ENCODE results near the gene UCK2. TPM values are rescaled to one million over a fixed set of nuclear protein-coding genes. Genes with fewer than 3 reads are reported as not detected.

The UCK2 gene
- total and polyA plus RNA-seq, 2 donors (not counting 1 experiment from before 2014, with no cell fraction given), result 8.9 to 11.5 TPM

DNA sequence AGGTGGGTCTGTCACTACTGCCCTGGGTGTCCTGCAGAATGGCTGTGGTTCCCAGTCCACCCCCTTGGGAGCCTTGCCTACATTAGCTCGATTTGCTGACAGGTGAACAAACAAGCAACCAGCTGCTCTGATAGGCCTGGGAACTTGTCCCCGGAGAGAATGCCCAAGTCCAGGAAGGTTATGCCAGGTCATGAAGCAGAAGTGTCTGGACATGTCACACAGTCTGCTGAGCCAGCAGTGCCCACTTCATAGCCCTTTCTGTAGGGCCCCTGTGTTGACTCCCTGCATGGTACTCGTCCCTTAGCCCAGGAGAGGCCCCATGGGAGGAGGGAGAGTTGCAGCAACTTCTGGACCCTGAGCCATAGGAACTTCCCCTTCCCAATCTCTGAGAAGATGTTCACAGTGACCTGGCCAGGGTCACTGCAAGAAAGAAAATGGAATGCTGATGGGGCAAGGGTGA lies 31.0 kb downstream of the UCK2 start:
- Histone ChIP-seq H3K4me1 (ENCODE audit: control insufficient read depth in 2 of 2, insufficient read depth in 2 of 2, low read length in 2 of 2) (peaks cover 3 to 12% of the 10 kb centered on the region in 2 donors), H4K20me1 (ENCODE audit: control insufficient read depth, insufficient read depth, low read length, poor library complexity, severe bottlenecking) (peaks cover 12% of the 10 kb centered on the region), H2AFZ (ENCODE audit: insufficient read depth, low read depth, low read length, poor library complexity, severe bottlenecking) (no peak overlapping the region), H3K79me2 (ENCODE audit: control insufficient read depth, insufficient read depth, low read length) (peaks cover 40% of the 10 kb centered on the region), H3K9me3 (ENCODE audit: control extremely low read depth in 1 of 3, control insufficient read depth in 2 of 3, insufficient read depth in 1 of 3, low read length in 2 of 3) (no peaks in the 10 kb centered on the region), H3K9ac (ENCODE audit: low read length) (no peak overlapping the region), H3K4me2 (replicated peaks; ENCODE audit: low read depth, low read length, poor library complexity, severe bottlenecking) (no peak overlapping the region), H3K36me3 (replicated peaks in 1 of 2; ENCODE audit: control extremely low read depth in 1 of 2, control insufficient read depth in 1 of 2, extremely low read depth in 1 of 2, insufficient read depth in 2 of 2, low read length in 1 of 2) (no peaks in the 10 kb centered on the region), H3K27ac (ENCODE audit: low read length in 2 of 2) (no peak overlapping the region), H3K4me3 (ENCODE audit: control extremely low read depth in 1 of 5, extremely low read depth in 1 of 5, insufficient read depth in 1 of 5, low read depth in 2 of 5, low read length in 4 of 5) (no peak overlapping the region), H3K27me3 (replicated peaks in 1 of 4; ENCODE audit: control extremely low read depth in 1 of 4, control insufficient read depth in 3 of 4, insufficient read depth in 4 of 4, low read length in 3 of 4) (no peaks in the 10 kb centered on the region)
- no peak for ATAC-seq (ENCODE audit: low read depth)
- no peak for DNase-seq
- 69% methylated on average over 2 of the region's 3 CpGs for whole genome bisulfite sequencing (ENCODE audit: insufficient coverage)
- intact Hi-C loops (cut with micrococcal nuclease), result no loop called here
- ChIA-PET CTCF (no interaction called here), POLR2A (no interaction called here)
- no peak for TF ChIP-seq EZH2 (IDR thresholded peaks at IDR 0.05; ENCODE audit: borderline replicate concordance, insufficient read depth, low read depth, low read length, poor library complexity, severe bottlenecking)
- TF ChIP-seq, protein P1, sequence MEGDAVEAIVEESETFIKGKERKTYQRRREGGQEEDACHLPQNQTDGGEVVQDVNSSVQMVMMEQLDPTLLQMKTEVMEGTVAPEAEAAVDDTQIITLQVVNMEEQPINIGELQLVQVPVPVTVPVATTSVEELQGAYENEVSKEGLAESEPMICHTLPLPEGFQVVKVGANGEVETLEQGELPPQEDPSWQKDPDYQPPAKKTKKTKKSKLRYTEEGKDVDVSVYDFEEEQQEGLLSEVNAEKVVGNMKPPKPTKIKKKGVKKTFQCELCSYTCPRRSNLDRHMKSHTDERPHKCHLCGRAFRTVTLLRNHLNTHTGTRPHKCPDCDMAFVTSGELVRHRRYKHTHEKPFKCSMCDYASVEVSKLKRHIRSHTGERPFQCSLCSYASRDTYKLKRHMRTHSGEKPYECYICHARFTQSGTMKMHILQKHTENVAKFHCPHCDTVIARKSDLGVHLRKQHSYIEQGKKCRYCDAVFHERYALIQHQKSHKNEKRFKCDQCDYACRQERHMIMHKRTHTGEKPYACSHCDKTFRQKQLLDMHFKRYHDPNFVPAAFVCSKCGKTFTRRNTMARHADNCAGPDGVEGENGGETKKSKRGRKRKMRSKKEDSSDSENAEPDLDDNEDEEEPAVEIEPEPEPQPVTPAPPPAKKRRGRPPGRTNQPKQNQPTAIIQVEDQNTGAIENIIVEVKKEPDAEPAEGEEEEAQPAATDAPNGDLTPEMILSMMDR (IDR thresholded peaks at IDR 0.05), result no peak
- Mint-ChIP-seq H3K4me3 (no peak overlapping the region), H3K27ac (no peak overlapping the region), H3K9me3 (ENCODE audit: insufficient read depth) (no peaks in the 10 kb centered on the region), H3K4me1 (peaks cover 28% of the 10 kb centered on the region), H3K27me3 (no peaks in the 10 kb centered on the region)

DNA sequence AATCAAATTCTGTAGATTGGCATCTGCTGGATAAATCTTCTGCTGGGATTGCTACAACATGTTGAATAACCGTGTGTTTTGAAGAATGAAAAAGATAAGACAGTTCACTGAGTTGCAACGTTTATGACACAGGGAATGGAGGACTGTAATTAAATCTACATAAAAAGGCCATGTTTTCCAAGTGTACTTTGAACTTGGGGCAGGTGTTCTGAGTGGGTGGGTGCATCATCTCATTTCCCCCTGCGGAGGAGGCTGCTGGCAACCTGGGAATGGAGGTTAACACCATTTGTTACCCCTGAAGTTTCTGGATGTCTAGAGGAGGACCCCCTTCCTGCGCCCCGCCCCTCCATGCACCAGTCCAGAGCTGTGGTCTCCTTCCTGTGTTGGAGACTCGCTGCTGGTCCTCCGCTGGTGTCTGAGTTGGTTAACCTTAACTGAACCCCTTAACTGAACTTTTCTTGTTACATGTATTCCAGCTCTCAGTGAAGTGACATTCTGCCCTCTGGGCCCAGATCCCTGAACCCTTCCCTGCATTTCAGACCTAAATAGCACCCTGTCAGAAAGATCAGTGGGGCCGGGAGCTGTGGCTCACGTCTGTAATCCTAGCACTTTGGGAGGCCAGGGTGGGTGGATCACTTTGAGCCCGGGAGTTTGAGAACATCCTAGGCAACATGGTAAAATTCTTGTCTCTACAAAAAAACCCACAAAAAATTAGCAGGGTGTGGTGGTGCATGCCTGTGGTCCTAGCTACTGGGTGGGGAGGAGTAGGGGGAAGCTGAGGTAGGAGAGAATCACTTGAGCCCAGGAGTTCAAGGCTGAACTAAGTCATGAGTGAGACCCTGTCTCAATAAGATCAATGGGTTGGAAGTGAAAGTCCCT lies 31.8 kb downstream of the UCK2 start:
- Histone ChIP-seq H2AFZ (ENCODE audit: insufficient read depth, low read depth, low read length, poor library complexity, severe bottlenecking) (no peak overlapping the region), H3K4me1 (ENCODE audit: control insufficient read depth in 2 of 2, insufficient read depth in 2 of 2, low read length in 2 of 2) (peaks cover 3 to 12% of the 10 kb centered on the region in 2 donors), H3K4me3 (ENCODE audit: control extremely low read depth in 1 of 5, extremely low read depth in 1 of 5, insufficient read depth in 1 of 5, low read depth in 2 of 5, low read length in 4 of 5) (no peak overlapping the region), H3K27me3 (replicated peaks in 1 of 4; ENCODE audit: control extremely low read depth in 1 of 4, control insufficient read depth in 3 of 4, insufficient read depth in 4 of 4, low read length in 3 of 4) (no peaks in the 10 kb centered on the region), H3K36me3 (replicated peaks in 1 of 2; ENCODE audit: control extremely low read depth in 1 of 2, control insufficient read depth in 1 of 2, extremely low read depth in 1 of 2, insufficient read depth in 2 of 2, low read length in 1 of 2) (no peaks in the 10 kb centered on the region), H3K9me3 (ENCODE audit: control extremely low read depth in 1 of 3, control insufficient read depth in 2 of 3, insufficient read depth in 1 of 3, low read length in 2 of 3) (no peaks in the 10 kb centered on the region), H3K27ac (ENCODE audit: low read length in 2 of 2) (no peak overlapping the region), H3K4me2 (replicated peaks; ENCODE audit: low read depth, low read length, poor library complexity, severe bottlenecking) (no peak overlapping the region), H3K9ac (ENCODE audit: low read length) (no peak overlapping the region), H4K20me1 (ENCODE audit: control insufficient read depth, insufficient read depth, low read length, poor library complexity, severe bottlenecking) (peaks cover 12% of the 10 kb centered on the region), H3K79me2 (ENCODE audit: control insufficient read depth, insufficient read depth, low read length) (peaks cover 32% of the 10 kb centered on the region)
- CTCF ChIA-PET, result no interaction called here
- 97% methylated on average over 7 of the region's 10 CpGs for WGBS (ENCODE audit: insufficient coverage)
- no peak for TF ChIP-seq EZH2 (IDR thresholded peaks at IDR 0.05; ENCODE audit: borderline replicate concordance, insufficient read depth, low read depth, low read length, poor library complexity, severe bottlenecking)
- TF ChIP-seq, protein P1 (IDR thresholded peaks at IDR 0.05), result no peak
- no peak overlapping the region for H3K27ac Mint-ChIP-seq
- H3K9me3 Mint-ChIP-seq (ENCODE audit: insufficient read depth), result no peaks in the 10 kb centered on the region
- peaks cover 20% of the 10 kb centered on the region for H3K4me1 Mint-ChIP-seq
- intact Hi-C loops (cut with micrococcal nuclease), result no loop called here
- DNase-seq, result no peak
- POLR2A ChIA-PET, result no interaction called here
- H3K4me3 Mint-ChIP-seq, result no peak overlapping the region
- H3K27me3 Mint-ChIP-seq, result no peaks in the 10 kb centered on the region
- no peak for ATAC-seq (ENCODE audit: low read depth)

All from B cell (primary cell).